CD4-positive, CD25-positive, alpha-beta regulatory T cell (primary cell): ENCODE data around the gene ZNF181. TPM values are rescaled to one million over a fixed set of nuclear protein-coding genes. Genes with fewer than 3 reads are reported as not detected.

Source experiments
- ATAC-seq, 2 donors: fragments of 150-1000 bp; cut with Tn5 transposase; one replicate each; pipeline ENCODE4 v1.10.0; 2021; ENCODE audit warnings: low read depth in 2 of 2, moderate number of reproducible peaks in 2 of 2, moderate library complexity in 1 of 2
- DNase-seq, 3 donors: peaks; one replicate each; pipeline versions ENCODE4 v3.0.0 to v3.0.0-alpha.2; 2012 to 2022; ENCODE audit warnings: mixed read lengths in 1 of 3
- H3K27ac ChIP-seq: one replicate; pipeline ENCODE4 v1.7.0; 2013; ENCODE audit warnings: mild to moderate bottlenecking, low read length; ENCODE audit not compliant: insufficient read depth, poor library complexity, severe bottlenecking
- H3K27me3 ChIP-seq: one replicate; pipeline ENCODE4 v1.7.0; 2013; ENCODE audit warnings: low read length; ENCODE audit not compliant: control insufficient read depth, insufficient read depth
- H3K36me3 ChIP-seq: one replicate; pipeline ENCODE4 v1.7.0; 2013; ENCODE audit warnings: mild to moderate bottlenecking, low read length, moderate library complexity; ENCODE audit not compliant: control insufficient read depth, insufficient read depth
- H3K4me1 ChIP-seq: 2 replicates; pipeline ENCODE4 v1.7.0; 2013; ENCODE audit warnings: mild to moderate bottlenecking, low read length; ENCODE audit not compliant: insufficient read depth, control insufficient read depth, poor library complexity, severe bottlenecking
- H3K4me3 ChIP-seq: one replicate; pipeline ENCODE4 v1.7.0; 2013; ENCODE audit warnings: low read depth, mild to moderate bottlenecking, low read length, moderate library complexity
- H3K9me3 ChIP-seq, 2 experiments: 1 replicate in 1 of 2; 2 replicates in 1 of 2; pipeline ENCODE4 v1.7.0; 2013; ENCODE audit warnings: low read length in 2 of 2, mild to moderate bottlenecking in 1 of 2, moderate library complexity in 1 of 2; ENCODE audit not compliant: control insufficient read depth in 2 of 2
- H3K27ac Mint-ChIP-seq, 3 donors: one replicate each; pipeline ENCODE4 v1.8.0; 2020 to 2022; ENCODE audit warnings: mild to moderate bottlenecking in 3 of 3, mixed read lengths in 3 of 3, moderate library complexity in 2 of 3
- H3K27me3 Mint-ChIP-seq: one replicate; pipeline ENCODE4 v1.8.0; 2022; ENCODE audit warnings: mild to moderate bottlenecking, mixed read lengths
- H3K36me3 Mint-ChIP-seq: one replicate; pipeline ENCODE4 v1.8.0; 2020; ENCODE audit warnings: mixed read lengths
- H3K4me1 Mint-ChIP-seq, 4 donors: one replicate each; pipeline ENCODE4 v1.8.0; 2020 to 2022; ENCODE audit warnings: mixed read lengths in 4 of 4, mild to moderate bottlenecking in 1 of 4
- H3K4me3 Mint-ChIP-seq, 4 donors: one replicate each; pipeline ENCODE4 v1.8.0; 2020 to 2022; ENCODE audit warnings: mild to moderate bottlenecking in 4 of 4, mixed read lengths in 4 of 4, moderate library complexity in 3 of 4
- H3K9me3 Mint-ChIP-seq, 7 donors: one replicate each; pipeline ENCODE4 v1.8.0; 2020 to 2022; ENCODE audit warnings: mixed read lengths in 7 of 7, mild to moderate bottlenecking in 3 of 7, moderate library complexity in 2 of 7
- polyA plus RNA-seq, 4 donors: library from polyadenylated mRNA; unstranded; fragments of 300-500 nt; fragmentation: Illumina TruSeq; gene quantifications; one replicate each; pipeline ENCODE4 v1.2.3, GENCODE V29; 2021
- total RNA-seq: library from RNA; stranded (reverse); gene quantifications from one replicate; pipeline ENCODE4 v1.2.3, GENCODE V29; 2022

Gene ZNF181
- total and polyA plus RNA-seq, 5 donors from 2014 or later = 4.8 to 32.5 (median 21.0) TPM

DNA sequence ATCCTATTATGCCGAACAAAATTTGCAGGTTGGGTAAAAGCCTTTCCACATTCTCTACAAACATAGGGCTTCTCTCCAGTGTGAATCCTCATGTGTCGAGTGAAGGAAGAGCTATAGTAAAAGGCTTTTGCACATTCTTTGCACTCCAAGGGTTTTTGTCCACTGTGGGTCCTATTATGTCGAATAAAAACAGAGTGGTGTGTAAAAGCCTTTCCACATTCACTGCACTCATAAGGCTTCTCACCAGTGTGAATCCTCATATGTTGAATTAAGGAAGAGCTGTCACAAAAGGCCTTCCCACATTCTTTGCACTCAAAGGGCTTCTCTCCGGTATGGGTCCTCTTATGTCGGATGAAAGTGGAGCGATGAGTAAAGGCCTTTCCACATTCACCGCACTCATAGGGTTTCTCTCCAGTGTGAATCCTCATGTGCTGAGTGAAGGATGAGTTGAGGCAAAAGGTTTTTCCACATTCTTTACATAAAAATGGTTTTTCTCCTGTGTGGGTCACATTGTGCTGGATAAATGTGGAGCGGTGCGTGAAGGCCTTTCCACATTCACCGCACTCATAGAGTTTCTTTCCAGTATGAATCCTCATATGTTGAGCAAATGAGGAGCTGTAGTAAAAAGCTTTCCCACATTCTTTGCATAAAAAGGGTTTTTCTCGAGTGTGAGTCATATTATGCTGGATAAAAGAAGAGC is 25.3 kb downstream of the ZNF181 start:
- Mint-ChIP-seq H3K9me3 (peaks cover 4 to 80% (median 29%) of the 10 kb centered on the region in 7 donors), H3K4me3 (peak overlapping the region in 1 of 4 donors; percentile 2)

DNA sequence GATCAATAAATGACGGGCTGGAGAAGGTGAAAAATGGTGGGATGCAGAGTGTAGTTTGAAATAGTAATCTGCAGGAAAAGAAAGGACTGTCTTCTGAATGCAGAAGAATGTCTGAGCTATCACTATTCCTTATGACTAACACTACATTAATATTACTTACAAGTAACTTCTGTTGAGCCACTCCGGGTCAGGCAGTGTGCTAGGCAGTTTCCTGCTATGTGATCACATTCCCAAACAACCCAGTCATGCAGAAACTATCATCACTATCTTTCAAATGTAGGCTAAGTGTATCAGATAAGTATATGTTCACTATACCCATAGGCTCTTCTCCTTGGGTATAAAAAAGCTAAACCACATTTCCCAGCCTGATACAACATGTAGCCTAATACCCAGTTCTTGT is 32.3 kb downstream of the ZNF181 start:
- no peak for ATAC-seq
- Histone ChIP-seq H3K27me3 (no peaks in the 10 kb centered on the region), H3K4me1 (no peaks in the 10 kb centered on the region), H3K36me3 (peaks cover 51% of the 10 kb centered on the region), H3K9me3 (peaks cover 30 to 38% of the 10 kb centered on the region in 2 experiments), H3K4me3 (no peak overlapping the region), H3K27ac (no peak overlapping the region)
- Mint-ChIP-seq H3K4me1 (peaks cover 0 to 3% (median 2%) of the 10 kb centered on the region in 4 donors), H3K27ac (no peak overlapping the region), H3K9me3 (peaks cover 5 to 41% (median 12%) of the 10 kb centered on the region in 7 donors), H3K27me3 (no peaks in the 10 kb centered on the region), H3K36me3 (peaks cover 65% of the 10 kb centered on the region), H3K4me3 (no peak overlapping the region)
- no peak for DNase-seq

More for the DNA sequence above, 25.3 kb downstream of the ZNF181 start:
- no peaks in the 10 kb centered on the region for H3K27me3 Mint-ChIP-seq
- Histone ChIP-seq H3K27ac (no peak overlapping the region), H3K9me3 (peaks cover 88 to 97% of the 10 kb centered on the region in 2 experiments), H3K4me3 (peak overlapping the region; percentile 3), H3K36me3 (peaks cover 16% of the 10 kb centered on the region), H3K27me3 (no peaks in the 10 kb centered on the region), H3K4me1 (no peaks in the 10 kb centered on the region)
- H3K27ac Mint-ChIP-seq = no peak overlapping the region
- H3K36me3 Mint-ChIP-seq = peaks cover 40% of the 10 kb centered on the region
- DNase-seq (no peak), ATAC-seq (no peak)
- H3K4me1 Mint-ChIP-seq = no peaks in the 10 kb centered on the region

DNA sequence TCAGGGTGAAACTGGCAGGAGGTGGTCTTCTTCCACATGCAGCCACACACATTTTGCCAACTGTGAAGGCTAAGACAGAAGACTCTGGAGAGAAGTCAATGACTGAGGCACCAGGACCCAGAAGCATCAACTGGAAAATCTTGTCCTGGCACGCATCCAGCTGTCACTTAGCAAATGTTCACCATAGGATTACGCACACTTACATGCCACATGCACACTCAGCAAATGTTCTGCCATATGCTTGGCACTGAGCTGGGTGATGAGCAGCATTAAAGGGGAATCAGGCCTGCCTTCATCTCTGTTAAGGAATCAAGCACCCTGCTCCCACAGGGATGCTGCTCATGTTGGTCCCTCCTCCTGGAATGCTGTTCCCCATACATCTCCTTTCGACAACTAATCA is 33.9 kb downstream of the ZNF181 start:
- Mint-ChIP-seq H3K36me3 (peaks cover 53% of the 10 kb centered on the region), H3K27ac (no peak overlapping the region), H3K27me3 (no peaks in the 10 kb centered on the region), H3K9me3 (peaks cover 4 to 28% (median 7%) of the 10 kb centered on the region in 7 donors), H3K4me1 (peaks cover 11 to 15% (median 12%) of the 10 kb centered on the region in 4 donors), H3K4me3 (peak overlapping the region in 2 of 4 donors; percentile 39 to 66)
- ATAC-seq = no peak
- no peak overlapping the region for H3K4me3 ChIP-seq
- H3K36me3 ChIP-seq = peaks cover 45% of the 10 kb centered on the region
- peaks cover 14 to 24% of the 10 kb centered on the region in 2 experiments for H3K9me3 ChIP-seq
- DNase-seq = no peak
- H3K4me1 ChIP-seq = peaks cover 10% of the 10 kb centered on the region
- no peaks in the 10 kb centered on the region for H3K27me3 ChIP-seq
- no peak overlapping the region for H3K27ac ChIP-seq

- Histone ChIP-seq H3K27me3 (no peaks in the 10 kb centered on the region), H3K4me3 (peak within 1 kb of the TSS; percentile 72), H3K36me3 (peaks cover 9% of the 10 kb centered on the region), H3K9me3 (no peaks in the 10 kb centered on the region), H3K27ac (peak within 1 kb of the TSS; percentile 71), H3K4me1 (peaks cover 12% of the 10 kb centered on the region)
- H3K9me3 Mint-ChIP-seq = peaks cover 0 to 6% (median 2%) of the 10 kb centered on the region in 7 donors
- H3K27me3 Mint-ChIP-seq = peaks cover 4% of the 10 kb centered on the region
- H3K4me1 Mint-ChIP-seq = peaks cover 11 to 19% (median 17%) of the 10 kb centered on the region in 4 donors
- H3K36me3 Mint-ChIP-seq = peaks cover 17% of the 10 kb centered on the region
- H3K4me3 Mint-ChIP-seq = peak within 1 kb of the TSS; percentile 88 to 97 (median 96)
- peak; percentile 83 to 95 (median 90) for DNase-seq
- peak; percentile 99 for ATAC-seq
- peak within 1 kb of the TSS; percentile 92 to 95 (median 94) for H3K27ac Mint-ChIP-seq
Measured at GRCh38 chr19:34772697-34773554, 38.9 kb downstream of the ZNF181 start, which contains the start of gene ZNF599. Gene ZNF599 (minus strand): TSS chr19:34773215. CDS start chr19:34772841, 374 bp downstream.

GRCh38 chr19:34773555-34773864 is 39.5 kb downstream of the ZNF181 start:
- Histone ChIP-seq H3K27me3 (no peaks in the 10 kb centered on the region), H3K4me3 (peak overlapping the region; percentile 72)
- peak overlapping the region in 1 of 3 donors; percentile 92 for H3K27ac Mint-ChIP-seq

DNA sequence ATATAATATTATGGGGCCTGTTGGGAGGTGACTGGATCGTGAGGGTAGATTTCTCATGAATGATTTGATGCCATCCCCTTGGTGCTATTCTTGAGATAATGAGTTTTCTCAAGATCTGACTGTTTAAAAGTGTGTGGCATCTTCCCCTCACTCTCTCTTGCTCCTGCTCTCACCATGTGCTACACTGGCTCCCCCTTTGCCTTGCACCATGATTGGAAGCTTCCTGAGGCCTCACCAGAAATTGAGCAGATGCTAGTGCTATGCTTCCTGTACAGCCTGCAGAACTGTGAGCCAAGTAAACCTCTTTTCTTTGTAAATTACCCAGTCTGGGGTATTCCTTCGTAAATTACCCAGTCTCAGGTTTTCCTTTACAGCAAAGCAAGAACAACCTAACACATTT is 40.8 kb downstream of the ZNF181 start:
- Mint-ChIP-seq H3K9me3 (peaks cover 0 to 6% (median 2%) of the 10 kb centered on the region in 7 donors), H3K36me3 (peaks cover 7% of the 10 kb centered on the region), H3K27ac (no peak overlapping the region), H3K4me3 (peak overlapping the region in 1 of 4 donors; percentile 62), H3K27me3 (peaks cover 7% of the 10 kb centered on the region), H3K4me1 (peaks cover 11 to 19% (median 17%) of the 10 kb centered on the region in 4 donors)
- Histone ChIP-seq H3K27me3 (no peaks in the 10 kb centered on the region), H3K36me3 (no peaks in the 10 kb centered on the region), H3K4me3 (no peak overlapping the region), H3K27ac (no peak overlapping the region), H3K4me1 (peaks cover 12% of the 10 kb centered on the region), H3K9me3 (no peaks in the 10 kb centered on the region)
- DNase-seq (no peak), ATAC-seq (no peak)

More at GRCh38 chr19:34773555-34773864, 39.5 kb downstream of the ZNF181 start:
- H3K4me1 ChIP-seq = peaks cover 12% of the 10 kb centered on the region
- peak overlapping the region; percentile 71 for H3K27ac ChIP-seq
- peaks cover 4% of the 10 kb centered on the region for H3K27me3 Mint-ChIP-seq
- H3K4me3 Mint-ChIP-seq = peak overlapping the region; percentile 88 to 97 (median 96)
- no peak for ATAC-seq
- peaks cover 11 to 19% (median 17%) of the 10 kb centered on the region in 4 donors for H3K4me1 Mint-ChIP-seq
- H3K36me3 ChIP-seq = peaks cover 3% of the 10 kb centered on the region
- DNase-seq = no peak
- H3K9me3 ChIP-seq = no peaks in the 10 kb centered on the region
- peaks cover 11% of the 10 kb centered on the region for H3K36me3 Mint-ChIP-seq
- H3K9me3 Mint-ChIP-seq = peaks cover 0 to 6% (median 2%) of the 10 kb centered on the region in 7 donors

DNA sequence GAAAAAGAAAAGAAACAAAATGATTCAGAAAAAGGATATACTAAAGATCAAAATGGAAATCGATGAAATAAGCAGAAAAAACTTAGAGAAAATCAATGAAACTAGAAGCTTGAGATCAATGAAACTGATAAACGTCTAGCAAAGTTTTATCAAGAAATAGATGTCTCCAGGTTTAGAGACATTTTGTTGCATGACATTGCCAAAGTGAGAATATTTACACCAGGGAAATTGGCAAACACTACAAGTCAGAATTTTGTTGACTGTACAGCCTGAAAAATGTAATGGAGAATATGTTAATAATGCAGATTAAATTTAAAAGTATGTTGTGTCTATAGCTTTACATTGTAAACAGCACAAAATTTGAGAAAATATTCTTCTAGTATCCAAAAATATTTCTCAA is 44.3 kb downstream of the ZNF181 start:
- Mint-ChIP-seq H3K9me3 (peaks cover 0 to 6% (median 2%) of the 10 kb centered on the region in 7 donors), H3K27me3 (peaks cover 7% of the 10 kb centered on the region), H3K27ac (no peak overlapping the region), H3K4me3 (no peak overlapping the region), H3K36me3 (no peaks in the 10 kb centered on the region), H3K4me1 (peaks cover 0 to 1% (median under 1%) of the 10 kb centered on the region in 4 donors)
- Histone ChIP-seq H3K4me3 (no peak overlapping the region), H3K36me3 (no peaks in the 10 kb centered on the region), H3K4me1 (peaks cover under 1% of the 10 kb centered on the region), H3K27ac (no peak overlapping the region), H3K9me3 (no peaks in the 10 kb centered on the region), H3K27me3 (no peaks in the 10 kb centered on the region)
- ATAC-seq (no peak), DNase-seq (no peak)
